Cardiac septum (tissue), 1 donor: ENCODE results near the gene GDF9. TPM values are rescaled to one million over a fixed set of nuclear protein-coding genes. Genes with fewer than 3 reads are reported as not detected.

Source experiments
- total RNA-seq: library from RNA; stranded (reverse); fragmentation: NEBNext Ultra II Directional; extraction: Animal tissue kit (Norgen Biotek cat#: 25700); gene quantifications from one replicate; pipeline ENCODE4 v1.2.1, GENCODE V29; 2021
- donor health status: DM: no; HTN: no; CAD: no.

The GDF9 gene
- total RNA-seq, 1 donor from 2014 or later = 0.43 TPM

Other genes with a start within 250 kb of the GDF9 start
- gene IL13, start 208.3 kb downstream of the GDF9 start, total RNA-seq = not detected
- not detected for gene IL4, start 192.5 kb downstream of the GDF9 start, total RNA-seq
- gene KIF3A, start 128.9 kb downstream of the GDF9 start, total RNA-seq = 10.9 TPM
- not detected for gene CCNI2, start 119.0 kb downstream of the GDF9 start, total RNA-seq
- 45.2 TPM for gene SEPTIN8, start 89.2 kb downstream of the GDF9 start, total RNA-seq
- gene SOWAHA, start 53.2 kb downstream of the GDF9 start, total RNA-seq = 0.08 TPM
- gene SHROOM1, start 35.8 kb downstream of the GDF9 start, total RNA-seq = 4.7 TPM
- 1,426 TPM for gene UQCRQ, start 173 bp upstream of the GDF9 start, total RNA-seq
- gene LEAP2, start 7.2 kb upstream of the GDF9 start, total RNA-seq = 2.2 TPM
- gene AFF4, start 97.2 kb upstream of the GDF9 start, total RNA-seq = 59.1 TPM
- 19.9 TPM for gene ZCCHC10, start 160.1 kb upstream of the GDF9 start, total RNA-seq
- gene HSPA4, start 185.5 kb upstream of the GDF9 start, total RNA-seq = 142 TPM